Liver (tissue), 3 donors: ENCODE data around the gene LAMC3.

Experiments
- CTCF ChIP-seq: fragments of 150-350 bp; IDR thresholded peaks from 2 replicates; pipeline ENCODE4 v1.5.1; 2017; ENCODE audit warnings: improper control_type of control experiment, low read depth, low read length; ENCODE audit not compliant: missing input control
- GABPA ChIP-seq, 2 donors: IDR thresholded peaks in 1 of 2; conservative IDR thresholded peaks in 1 of 2; 2 replicates each; pipeline ENCODE4 v1.6.1; 2016; ENCODE audit warnings: antibody characterized with exemption in 2 of 2, mild to moderate bottlenecking in 1 of 2, moderate library complexity in 1 of 2
- JUND ChIP-seq, 2 donors: IDR thresholded peaks; 2 replicates each; pipeline ENCODE4 v1.6.1; 2016; ENCODE audit warnings: antibody characterized with exemption in 2 of 2
- RAD21 ChIP-seq, 2 donors: IDR thresholded peaks; 2 replicates each; pipeline ENCODE4 v1.6.1; 2016; ENCODE audit warnings: antibody characterized with exemption in 2 of 2, mild to moderate bottlenecking in 2 of 2
- REST ChIP-seq: IDR thresholded peaks from 2 replicates; pipeline ENCODE4 v1.6.1; 2016; ENCODE audit warnings: antibody characterized with exemption, mild to moderate bottlenecking
- TAF1 ChIP-seq: conservative IDR thresholded peaks from 2 replicates; pipeline ENCODE4 v1.6.1; 2016; ENCODE audit warnings: antibody characterized with exemption, mild to moderate bottlenecking
- donor health status: healthy.
- donor health status: healthy.

- TF ChIP-seq CTCF (no peak), GABPA (IDR thresholded peaks at IDR 0.05 in 1 of 2, conservative IDR thresholded peaks at IDR 0.05 in 1 of 2) (no peak), JUND (IDR thresholded peaks at IDR 0.05) (no peak), RAD21 (IDR thresholded peaks at IDR 0.05) (no peak), REST (no peak), TAF1 (no peak)
These were observed 3.5 kb downstream of the LAMC3 start for GRCh38 chr9:131012396-131012917.
